CD4-positive, CD25-positive, alpha-beta regulatory T cell (primary cell): ENCODE results near the gene ELOVL2. TPM values are rescaled to one million over a fixed set of nuclear protein-coding genes. Genes with fewer than 3 reads are reported as not detected.

Experiments used
- ATAC-seq, 2 donors: fragments of 150-1000 bp; cut with Tn5 transposase; one replicate each; pipeline ENCODE4 v1.10.0; 2021; ENCODE audit warnings: low read depth in 2 of 2, moderate number of reproducible peaks in 2 of 2, moderate library complexity in 1 of 2
- DNase-seq, 3 donors: peaks; one replicate each; pipeline versions ENCODE4 v3.0.0 to v3.0.0-alpha.2; 2012 to 2022; ENCODE audit warnings: mixed read lengths in 1 of 3
- H3K27ac ChIP-seq: one replicate; pipeline ENCODE4 v1.7.0; 2013; ENCODE audit warnings: mild to moderate bottlenecking, low read length; ENCODE audit not compliant: insufficient read depth, poor library complexity, severe bottlenecking
- H3K27me3 ChIP-seq: one replicate; pipeline ENCODE4 v1.7.0; 2013; ENCODE audit warnings: low read length; ENCODE audit not compliant: control insufficient read depth, insufficient read depth
- H3K36me3 ChIP-seq: one replicate; pipeline ENCODE4 v1.7.0; 2013; ENCODE audit warnings: mild to moderate bottlenecking, low read length, moderate library complexity; ENCODE audit not compliant: control insufficient read depth, insufficient read depth
- H3K4me1 ChIP-seq: 2 replicates; pipeline ENCODE4 v1.7.0; 2013; ENCODE audit warnings: mild to moderate bottlenecking, low read length; ENCODE audit not compliant: insufficient read depth, control insufficient read depth, poor library complexity, severe bottlenecking
- H3K4me3 ChIP-seq: one replicate; pipeline ENCODE4 v1.7.0; 2013; ENCODE audit warnings: low read depth, mild to moderate bottlenecking, low read length, moderate library complexity
- H3K9me3 ChIP-seq, 2 experiments: 1 replicate in 1 of 2; 2 replicates in 1 of 2; pipeline ENCODE4 v1.7.0; 2013; ENCODE audit warnings: low read length in 2 of 2, mild to moderate bottlenecking in 1 of 2, moderate library complexity in 1 of 2; ENCODE audit not compliant: control insufficient read depth in 2 of 2
- H3K27ac Mint-ChIP-seq, 3 donors: one replicate each; pipeline ENCODE4 v1.8.0; 2020 to 2022; ENCODE audit warnings: mild to moderate bottlenecking in 3 of 3, mixed read lengths in 3 of 3, moderate library complexity in 2 of 3
- H3K27me3 Mint-ChIP-seq: one replicate; pipeline ENCODE4 v1.8.0; 2022; ENCODE audit warnings: mild to moderate bottlenecking, mixed read lengths
- H3K36me3 Mint-ChIP-seq: one replicate; pipeline ENCODE4 v1.8.0; 2020; ENCODE audit warnings: mixed read lengths
- H3K4me1 Mint-ChIP-seq, 4 donors: one replicate each; pipeline ENCODE4 v1.8.0; 2020 to 2022; ENCODE audit warnings: mixed read lengths in 4 of 4, mild to moderate bottlenecking in 1 of 4
- H3K4me3 Mint-ChIP-seq, 4 donors: one replicate each; pipeline ENCODE4 v1.8.0; 2020 to 2022; ENCODE audit warnings: mild to moderate bottlenecking in 4 of 4, mixed read lengths in 4 of 4, moderate library complexity in 3 of 4
- H3K9me3 Mint-ChIP-seq, 7 donors: one replicate each; pipeline ENCODE4 v1.8.0; 2020 to 2022; ENCODE audit warnings: mixed read lengths in 7 of 7, mild to moderate bottlenecking in 3 of 7, moderate library complexity in 2 of 7
- polyA plus RNA-seq, 4 donors: library from polyadenylated mRNA; unstranded; fragments of 300-500 nt; fragmentation: Illumina TruSeq; gene quantifications; one replicate each; pipeline ENCODE4 v1.2.3, GENCODE V29; 2021
- total RNA-seq: library from RNA; stranded (reverse); gene quantifications from one replicate; pipeline ENCODE4 v1.2.3, GENCODE V29; 2022

Gene ELOVL2
- total and polyA plus RNA-seq, 5 donors from 2014 or later: not detected

DNA sequence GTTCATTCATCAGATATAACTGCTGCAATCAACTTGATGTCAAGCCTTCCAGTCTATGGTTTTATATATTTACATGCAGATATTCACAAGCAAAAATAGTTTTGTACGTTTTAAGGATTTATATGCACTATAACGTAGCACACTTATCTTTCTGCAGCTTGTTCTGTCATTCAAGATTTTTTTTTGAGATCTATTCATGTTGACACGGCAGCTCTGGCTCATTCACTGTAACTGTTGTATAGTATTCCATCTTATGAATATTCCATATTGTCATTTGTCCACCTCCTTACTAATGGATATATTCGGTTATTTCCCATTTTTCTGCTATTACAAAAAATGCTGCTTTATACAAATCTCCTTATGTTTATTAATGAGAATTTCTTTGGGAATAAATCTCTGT lies 13.2 kb downstream of the ELOVL2 start:
- Histone ChIP-seq H3K4me1 (no peaks in the 10 kb centered on the region), H3K9me3 (no peaks in the 10 kb centered on the region), H3K4me3 (no peak overlapping the region), H3K36me3 (no peaks in the 10 kb centered on the region), H3K27me3 (peaks cover 15% of the 10 kb centered on the region), H3K27ac (no peak overlapping the region)
- Mint-ChIP-seq H3K4me1 (no peaks in the 10 kb centered on the region), H3K36me3 (no peaks in the 10 kb centered on the region), H3K27me3 (peaks cover 48% of the 10 kb centered on the region), H3K27ac (no peak overlapping the region), H3K4me3 (no peak overlapping the region), H3K9me3 (peaks cover 0 to 2% (median 0%) of the 10 kb centered on the region in 7 donors)
- no peak for DNase-seq
- ATAC-seq: no peak

DNA sequence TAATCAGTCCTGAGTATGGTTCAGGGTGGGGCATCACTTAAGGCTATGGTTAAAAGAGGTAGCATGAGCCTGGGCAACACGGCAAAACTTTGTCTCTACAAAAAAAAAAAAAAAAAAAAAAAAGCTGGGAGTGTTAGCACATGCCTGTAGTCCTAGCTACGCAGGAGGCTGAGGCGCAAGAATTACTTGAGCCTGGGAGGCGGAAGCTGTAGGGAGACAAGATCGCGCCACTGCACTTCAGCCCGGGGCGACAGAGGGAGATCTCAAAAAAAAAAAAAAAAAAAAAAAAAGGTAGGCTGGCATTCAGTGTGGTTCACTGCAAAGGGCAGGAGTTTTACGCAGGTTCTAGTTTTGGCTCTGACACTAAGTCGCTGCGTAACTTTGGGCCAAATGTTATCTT lies 15.1 kb downstream of the ELOVL2 start:
- Mint-ChIP-seq H3K4me1 (no peaks in the 10 kb centered on the region), H3K27me3 (peaks cover 50% of the 10 kb centered on the region), H3K27ac (no peak overlapping the region), H3K9me3 (peaks cover 0 to 2% (median 0%) of the 10 kb centered on the region in 7 donors), H3K36me3 (no peaks in the 10 kb centered on the region), H3K4me3 (no peak overlapping the region)
- Histone ChIP-seq H3K27ac (no peak overlapping the region), H3K4me1 (no peaks in the 10 kb centered on the region), H3K9me3 (no peaks in the 10 kb centered on the region), H3K4me3 (no peak overlapping the region), H3K36me3 (no peaks in the 10 kb centered on the region), H3K27me3 (peaks cover 26% of the 10 kb centered on the region)
- ATAC-seq (no peak), DNase-seq (no peak)

DNA sequence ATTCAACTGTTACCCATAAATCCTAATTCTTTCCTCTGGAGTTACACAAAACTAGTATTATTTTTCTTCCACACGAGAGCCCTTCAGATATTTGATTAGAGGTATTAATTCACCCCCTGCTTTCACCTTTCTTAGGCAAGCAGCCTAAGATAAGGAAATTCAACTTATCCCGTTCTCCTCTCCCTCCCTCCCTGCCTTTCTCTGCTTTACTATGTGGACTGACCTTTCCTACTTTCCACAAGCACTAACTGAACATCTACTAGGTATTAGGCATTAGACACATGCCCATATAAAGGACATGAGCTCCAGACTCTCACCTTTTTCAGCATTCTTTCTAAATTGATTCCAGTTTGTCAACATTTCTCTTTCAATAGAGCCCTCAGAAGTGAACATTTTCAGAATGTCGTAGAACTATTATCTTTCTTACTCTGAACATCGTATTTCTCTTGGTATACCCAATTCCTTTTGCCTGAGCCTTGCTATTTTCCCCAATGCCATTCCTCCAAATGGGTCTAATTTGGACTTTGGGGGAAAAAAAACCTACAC lies 16.5 kb downstream of the ELOVL2 start:
- no peaks in the 10 kb centered on the region for H3K36me3 Mint-ChIP-seq
- peaks cover 0 to 2% (median 0%) of the 10 kb centered on the region in 7 donors for H3K9me3 Mint-ChIP-seq
- DNase-seq (no peak), ATAC-seq (no peak)
- Histone ChIP-seq H3K27ac (no peak overlapping the region), H3K4me1 (no peaks in the 10 kb centered on the region), H3K9me3 (no peaks in the 10 kb centered on the region), H3K27me3 (peaks cover 25% of the 10 kb centered on the region), H3K4me3 (no peak overlapping the region), H3K36me3 (no peaks in the 10 kb centered on the region)
- no peak overlapping the region for H3K27ac Mint-ChIP-seq
- no peak overlapping the region for H3K4me3 Mint-ChIP-seq
- peaks cover 53% of the 10 kb centered on the region for H3K27me3 Mint-ChIP-seq
- H3K4me1 Mint-ChIP-seq: no peaks in the 10 kb centered on the region

DNA sequence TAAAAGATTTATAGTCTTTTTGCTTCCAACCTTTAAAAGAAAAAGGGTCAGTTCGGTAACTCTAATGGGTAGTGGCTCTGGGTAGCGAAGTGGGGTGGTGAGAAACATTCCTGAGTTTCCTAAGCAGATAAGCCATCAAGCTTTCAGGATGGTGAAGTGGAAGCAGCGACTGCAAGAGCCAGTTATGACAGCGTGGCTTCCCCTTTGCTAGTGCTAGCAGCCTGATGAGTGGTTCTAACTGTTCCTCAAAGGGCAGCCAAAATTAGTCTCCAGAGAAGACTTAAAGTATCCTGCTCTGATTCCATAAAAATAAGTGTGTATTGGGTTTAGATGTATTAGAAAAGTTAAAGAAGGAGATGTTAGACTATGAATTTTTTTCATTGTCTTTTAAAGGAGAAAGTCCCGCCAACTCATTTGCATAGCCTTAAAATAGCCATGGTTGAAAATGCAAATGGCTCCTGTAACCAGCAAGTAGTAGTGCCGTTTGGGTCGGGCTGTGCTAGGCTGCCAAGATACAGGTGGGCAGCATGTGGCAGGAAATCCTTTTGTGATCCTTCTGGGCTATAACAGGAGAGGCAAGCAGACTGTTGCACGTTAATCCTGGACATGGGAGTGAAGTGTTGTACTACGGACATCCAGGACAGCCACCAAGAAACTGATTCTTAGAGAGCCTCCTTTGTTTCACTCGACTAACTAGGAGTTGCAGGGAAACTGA lies 18.0 kb downstream of the ELOVL2 start:
- DNase-seq (no peak), ATAC-seq (no peak)
- Histone ChIP-seq H3K4me3 (no peak overlapping the region), H3K4me1 (no peaks in the 10 kb centered on the region), H3K27me3 (peaks cover 21% of the 10 kb centered on the region), H3K9me3 (no peaks in the 10 kb centered on the region), H3K27ac (no peak overlapping the region), H3K36me3 (no peaks in the 10 kb centered on the region)
- H3K4me1 Mint-ChIP-seq: no peaks in the 10 kb centered on the region
- H3K36me3 Mint-ChIP-seq: no peaks in the 10 kb centered on the region
- no peak overlapping the region for H3K4me3 Mint-ChIP-seq
- peak overlapping the region in 1 of 3 donors; percentile 22 for H3K27ac Mint-ChIP-seq
- peaks cover 50% of the 10 kb centered on the region for H3K27me3 Mint-ChIP-seq
- peaks cover 0 to 2% (median 0%) of the 10 kb centered on the region in 7 donors for H3K9me3 Mint-ChIP-seq

DNA sequence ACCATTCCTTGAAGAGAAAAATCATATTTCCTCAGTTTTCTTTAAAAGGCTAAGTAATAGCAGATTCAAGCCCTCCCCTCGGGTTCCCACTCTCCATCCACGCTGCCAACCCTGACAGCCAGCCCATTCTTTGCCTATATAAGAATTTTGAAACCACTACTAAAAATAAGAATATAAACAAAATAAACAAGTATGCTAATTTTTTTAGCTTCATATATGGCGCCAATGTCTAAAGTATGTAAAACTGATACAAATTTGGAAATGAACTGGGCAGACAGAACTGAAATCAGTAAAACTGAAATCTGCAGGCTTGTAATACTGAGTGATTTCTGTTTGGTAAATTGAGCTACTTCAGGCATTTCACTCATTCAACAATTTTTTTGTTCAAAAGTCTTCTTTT lies 19.0 kb downstream of the ELOVL2 start:
- ATAC-seq: no peak
- no peaks in the 10 kb centered on the region for H3K9me3 ChIP-seq
- Mint-ChIP-seq H3K4me3 (no peak overlapping the region), H3K9me3 (peaks cover 0 to 2% (median 0%) of the 10 kb centered on the region in 7 donors), H3K27me3 (peaks cover 54% of the 10 kb centered on the region), H3K4me1 (no peaks in the 10 kb centered on the region), H3K27ac (no peak overlapping the region), H3K36me3 (no peaks in the 10 kb centered on the region)
- no peaks in the 10 kb centered on the region for H3K36me3 ChIP-seq
- H3K4me1 ChIP-seq: no peaks in the 10 kb centered on the region
- no peak overlapping the region for H3K27ac ChIP-seq
- no peak for DNase-seq
- H3K27me3 ChIP-seq: peaks cover 21% of the 10 kb centered on the region
- H3K4me3 ChIP-seq: no peak overlapping the region

DNA sequence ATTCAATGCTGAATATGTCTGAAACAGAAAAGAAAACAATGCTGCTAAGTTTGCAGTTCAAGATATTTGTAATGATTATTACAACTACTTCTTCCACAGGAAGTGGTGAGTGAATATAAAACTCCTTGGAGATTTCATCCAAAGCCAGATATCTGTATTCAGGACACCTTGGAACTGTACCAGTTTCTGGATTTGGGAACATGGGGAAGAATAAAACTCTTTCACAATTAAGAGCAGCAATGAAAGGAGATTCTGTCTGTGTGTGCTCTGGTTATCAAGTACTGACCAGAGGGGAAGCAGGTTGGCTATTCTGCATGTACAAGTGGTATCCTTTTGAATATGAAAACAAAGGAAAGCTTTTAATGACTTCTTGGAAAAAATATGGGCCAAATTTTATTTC lies 21.1 kb downstream of the ELOVL2 start:
- DNase-seq (no peak), ATAC-seq (no peak)
- Histone ChIP-seq H3K9me3 (no peaks in the 10 kb centered on the region), H3K4me1 (no peaks in the 10 kb centered on the region), H3K27me3 (peaks cover 18% of the 10 kb centered on the region), H3K27ac (no peak overlapping the region), H3K4me3 (no peak overlapping the region), H3K36me3 (no peaks in the 10 kb centered on the region)
- H3K27ac Mint-ChIP-seq: no peak overlapping the region
- peaks cover 35% of the 10 kb centered on the region for H3K27me3 Mint-ChIP-seq
- peaks cover 0 to 2% (median 0%) of the 10 kb centered on the region in 7 donors for H3K9me3 Mint-ChIP-seq
- no peak overlapping the region for H3K4me3 Mint-ChIP-seq
- H3K4me1 Mint-ChIP-seq: no peaks in the 10 kb centered on the region
- H3K36me3 Mint-ChIP-seq: no peaks in the 10 kb centered on the region

DNA sequence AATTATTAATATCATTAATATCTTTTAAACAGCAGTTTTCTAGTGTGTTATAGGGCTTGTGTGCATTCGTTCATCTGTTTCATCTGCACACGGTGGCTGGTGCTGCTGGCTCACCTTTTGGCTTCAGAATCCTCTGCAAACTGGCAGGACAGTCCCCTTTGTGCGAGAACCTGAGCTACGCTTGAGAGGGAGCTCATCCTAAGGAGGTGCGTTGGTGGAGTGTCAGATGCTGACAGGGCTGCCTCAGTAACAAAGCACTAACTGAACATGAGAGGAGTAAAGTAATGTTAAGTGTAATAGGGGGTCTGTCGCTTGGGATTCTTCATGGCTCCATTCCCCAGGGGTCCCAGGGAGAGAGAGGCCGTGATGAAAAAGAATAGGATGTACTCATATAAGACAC lies 22.4 kb downstream of the ELOVL2 start:
- H3K9me3 ChIP-seq: no peaks in the 10 kb centered on the region
- no peak overlapping the region for H3K4me3 Mint-ChIP-seq
- H3K27ac Mint-ChIP-seq: no peak overlapping the region
- peaks cover 0 to 2% (median 0%) of the 10 kb centered on the region in 7 donors for H3K9me3 Mint-ChIP-seq
- no peak for ATAC-seq
- no peak overlapping the region for H3K27ac ChIP-seq
- H3K36me3 Mint-ChIP-seq: no peaks in the 10 kb centered on the region
- H3K4me1 Mint-ChIP-seq: no peaks in the 10 kb centered on the region
- DNase-seq: no peak
- no peak overlapping the region for H3K4me3 ChIP-seq
- no peaks in the 10 kb centered on the region for H3K4me1 ChIP-seq
- H3K27me3 ChIP-seq: peaks cover 12% of the 10 kb centered on the region
- peaks cover 26% of the 10 kb centered on the region for H3K27me3 Mint-ChIP-seq
- no peaks in the 10 kb centered on the region for H3K36me3 ChIP-seq

DNA sequence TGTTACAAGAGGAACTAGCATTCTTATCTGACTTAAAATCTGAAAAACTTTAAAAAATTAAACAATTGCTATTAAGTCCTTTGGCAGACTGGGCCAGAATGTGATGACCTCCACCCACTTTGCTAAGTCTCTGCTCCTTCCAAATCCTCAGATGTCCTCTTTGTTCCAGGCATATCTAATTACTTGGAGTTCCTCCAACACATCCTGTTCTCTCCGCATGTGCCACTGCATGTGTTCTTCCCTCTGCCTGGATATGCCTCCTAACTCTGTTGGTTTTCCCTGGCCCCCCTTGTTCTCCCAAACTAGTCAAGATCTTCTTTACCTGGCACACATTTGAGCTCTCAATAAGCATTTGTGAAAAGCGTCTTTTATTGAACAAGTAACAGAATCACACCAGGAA lies 23.1 kb downstream of the ELOVL2 start:
- Histone ChIP-seq H3K27me3 (peaks cover 12% of the 10 kb centered on the region), H3K36me3 (no peaks in the 10 kb centered on the region), H3K4me3 (no peak overlapping the region), H3K27ac (no peak overlapping the region), H3K4me1 (no peaks in the 10 kb centered on the region), H3K9me3 (no peaks in the 10 kb centered on the region)
- DNase-seq: no peak
- no peaks in the 10 kb centered on the region for H3K4me1 Mint-ChIP-seq
- H3K27me3 Mint-ChIP-seq: peaks cover 26% of the 10 kb centered on the region
- no peak overlapping the region for H3K4me3 Mint-ChIP-seq
- ATAC-seq: no peak
- H3K9me3 Mint-ChIP-seq: peaks cover 0 to 2% (median 0%) of the 10 kb centered on the region in 7 donors
- no peak overlapping the region for H3K27ac Mint-ChIP-seq
- no peaks in the 10 kb centered on the region for H3K36me3 Mint-ChIP-seq
